ENCODE data around the gene CDKAL1.

CDKAL1 gene

GRCh38 chr6:20569000-20569610 lies 34.8 kb downstream of the CDKAL1 start:
- no peaks in the 10 kb centered on the region for H3K36me3 ChIP-seq (ENCODE audit: control insufficient read depth, insufficient read depth, low read length)
- no peak for TF ChIP-seq CTCF (IDR thresholded peaks at IDR 0.05; ENCODE audit: insufficient read depth, low read length, poor library complexity, severe bottlenecking)
- no peak for DNase-seq (ENCODE audit: extremely low read depth, insufficient read length)
- no peaks in the 10 kb centered on the region for H3K27me3 ChIP-seq (replicated peaks; ENCODE audit: control insufficient read depth, insufficient read depth, low read length)
- no peak overlapping the region for H3K4me3 ChIP-seq (replicated peaks; ENCODE audit: low read depth, low read length)

GRCh38 chr6:20571261-20571660 lies 37.0 kb downstream of the CDKAL1 start:
- TF ChIP-seq CTCF (IDR thresholded peaks at IDR 0.05; ENCODE audit: insufficient read depth, low read length, poor library complexity, severe bottlenecking) = no peak
- Histone ChIP-seq H3K27me3 (replicated peaks; ENCODE audit: control insufficient read depth, insufficient read depth, low read length) (no peaks in the 10 kb centered on the region), H3K4me3 (replicated peaks; ENCODE audit: low read depth, low read length) (no peak overlapping the region), H3K36me3 (ENCODE audit: control insufficient read depth, insufficient read depth, low read length) (no peaks in the 10 kb centered on the region)
- DNase-seq (ENCODE audit: extremely low read depth, insufficient read length) = no peak

GRCh38 chr6:20572288-20572687 lies 38.0 kb downstream of the CDKAL1 start:
- no peaks in the 10 kb centered on the region for H3K36me3 ChIP-seq (ENCODE audit: control insufficient read depth, insufficient read depth, low read length)
- DNase-seq (ENCODE audit: extremely low read depth, insufficient read length) = no peak
- no peaks in the 10 kb centered on the region for H3K27me3 ChIP-seq (replicated peaks; ENCODE audit: control insufficient read depth, insufficient read depth, low read length)
- TF ChIP-seq CTCF (IDR thresholded peaks at IDR 0.05; ENCODE audit: insufficient read depth, low read length, poor library complexity, severe bottlenecking) = no peak
- H3K4me3 ChIP-seq (replicated peaks; ENCODE audit: low read depth, low read length) = no peak overlapping the region

GRCh38 chr6:20572940-20573339 lies 38.7 kb downstream of the CDKAL1 start:
- no peaks in the 10 kb centered on the region for H3K36me3 ChIP-seq (ENCODE audit: control insufficient read depth, insufficient read depth, low read length)
- TF ChIP-seq CTCF (IDR thresholded peaks at IDR 0.05; ENCODE audit: insufficient read depth, low read length, poor library complexity, severe bottlenecking) = no peak
- DNase-seq (ENCODE audit: extremely low read depth, insufficient read length) = no peak
- H3K27me3 ChIP-seq (replicated peaks; ENCODE audit: control insufficient read depth, insufficient read depth, low read length) = no peaks in the 10 kb centered on the region
- no peak overlapping the region for H3K4me3 ChIP-seq (replicated peaks; ENCODE audit: low read depth, low read length)

- no peaks in the 10 kb centered on the region for H3K36me3 ChIP-seq (ENCODE audit: control insufficient read depth, insufficient read depth, low read length)
- no peak for DNase-seq (ENCODE audit: extremely low read depth, insufficient read length)
- no peaks in the 10 kb centered on the region for H3K27me3 ChIP-seq (replicated peaks; ENCODE audit: control insufficient read depth, insufficient read depth, low read length)
- TF ChIP-seq CTCF (IDR thresholded peaks at IDR 0.05; ENCODE audit: insufficient read depth, low read length, poor library complexity, severe bottlenecking) = no peak
- H3K4me3 ChIP-seq (replicated peaks; ENCODE audit: low read depth, low read length) = no peak overlapping the region
Observed at GRCh38 chr6:20574355-20574754, 40.1 kb downstream of the CDKAL1 start.

GRCh38 chr6:20575125-20575524 lies 40.9 kb downstream of the CDKAL1 start:
- TF ChIP-seq CTCF (IDR thresholded peaks at IDR 0.05; ENCODE audit: insufficient read depth, low read length, poor library complexity, severe bottlenecking) = no peak
- DNase-seq (ENCODE audit: extremely low read depth, insufficient read length) = no peak
- Histone ChIP-seq H3K4me3 (replicated peaks; ENCODE audit: low read depth, low read length) (no peak overlapping the region), H3K36me3 (ENCODE audit: control insufficient read depth, insufficient read depth, low read length) (no peaks in the 10 kb centered on the region), H3K27me3 (replicated peaks; ENCODE audit: control insufficient read depth, insufficient read depth, low read length) (no peaks in the 10 kb centered on the region)
